AG10803 (cell line): ENCODE measurements around the gene GFRAL.
A peak's percentile ranks its signal among the peaks of the same experiment; 100 is the strongest.

ENCODE experiments used
- DNase-seq: peaks from one replicate; pipeline ENCODE4 v3.0.0; 2010; ENCODE audit warnings: low read depth
- H3K4me3 ChIP-seq: 2 replicates; pipeline ENCODE4 v1.5.1; 2011; ENCODE audit warnings: mild to moderate bottlenecking, low read length, control low read depth
- CTCF ChIP-seq: conservative IDR thresholded peaks from 2 replicates; pipeline ENCODE4 v1.5.1; 2011; ENCODE audit warnings: mild to moderate bottlenecking, low read length, control low read depth, inconsistent platforms

GFRAL gene

DNA sequence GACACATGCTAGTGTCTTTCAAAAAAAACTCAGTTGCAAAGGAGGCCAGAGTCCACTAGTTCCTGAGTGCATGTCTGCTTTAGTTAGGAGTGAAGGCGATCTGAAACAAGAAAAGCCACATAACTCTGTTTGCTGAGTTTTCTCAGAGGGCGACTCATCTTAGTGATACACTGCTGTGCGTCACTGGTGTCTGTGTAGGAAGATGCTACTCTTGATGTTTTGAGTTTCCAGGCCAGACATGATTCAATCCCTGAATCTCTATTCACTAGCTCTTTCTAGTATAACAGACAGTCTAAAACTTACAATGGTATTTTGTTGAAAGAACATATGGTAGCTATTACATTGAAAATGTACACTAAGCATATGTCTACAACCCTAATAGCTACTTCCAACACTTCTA is 60.9 kb downstream of the GFRAL start:
- no peak for DNase-seq
- TF ChIP-seq CTCF: no peak
- no peak overlapping the region for H3K4me3 ChIP-seq

- DNase-seq: no peak
- no peak overlapping the region for H3K4me3 ChIP-seq
- TF ChIP-seq CTCF: no peak
Measured at GRCh38 chr6:55395871-55396270, 68.6 kb downstream of the GFRAL start.

GRCh38 chr6:55397986-55398385 is 70.7 kb downstream of the GFRAL start:
- TF ChIP-seq CTCF: no peak
- H3K4me3 ChIP-seq: no peak overlapping the region
- DNase-seq: no peak

GRCh38 chr6:55399351-55399750 is 72.1 kb downstream of the GFRAL start:
- DNase-seq: no peak
- TF ChIP-seq CTCF: no peak
- no peak overlapping the region for H3K4me3 ChIP-seq

DNA sequence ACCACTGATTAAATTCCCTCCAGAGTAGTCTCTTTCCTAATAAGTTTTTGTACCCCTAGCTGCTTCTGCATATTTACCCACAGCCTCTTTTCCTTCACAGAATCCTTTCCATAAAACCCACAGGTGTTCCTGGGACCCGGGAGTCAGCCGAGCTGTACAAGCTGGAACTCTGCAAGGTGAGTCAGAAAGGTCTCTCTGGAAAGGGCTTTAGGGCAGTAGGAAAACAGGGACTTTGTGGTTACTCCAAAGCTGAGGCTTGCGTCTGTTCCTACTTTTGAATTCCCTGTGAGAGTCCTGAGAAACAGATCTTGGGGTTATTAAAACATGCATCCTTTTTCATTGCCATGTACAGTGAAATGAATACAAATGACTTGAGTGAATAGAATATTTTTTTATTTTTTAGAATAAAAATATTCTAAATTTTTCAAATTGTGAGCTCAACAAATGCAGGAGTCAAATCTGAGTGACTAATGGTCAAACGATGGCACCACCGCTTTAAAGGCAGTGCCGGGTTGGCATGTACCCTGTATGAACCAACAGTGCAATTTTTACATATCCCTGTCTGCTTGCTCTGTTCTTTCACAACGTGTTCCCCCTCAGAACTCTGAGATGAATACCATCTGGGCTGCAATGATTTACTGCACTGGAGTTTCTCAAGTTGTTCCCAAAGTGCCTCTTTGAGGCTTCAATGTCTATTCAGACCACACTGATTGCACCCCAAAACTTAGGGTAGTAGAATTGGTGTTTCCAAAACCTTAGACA is 78.4 kb downstream of the GFRAL start:
- no peak for TF ChIP-seq CTCF
- H3K4me3 ChIP-seq: no peak overlapping the region
- peak; percentile 3 for DNase-seq

DNA sequence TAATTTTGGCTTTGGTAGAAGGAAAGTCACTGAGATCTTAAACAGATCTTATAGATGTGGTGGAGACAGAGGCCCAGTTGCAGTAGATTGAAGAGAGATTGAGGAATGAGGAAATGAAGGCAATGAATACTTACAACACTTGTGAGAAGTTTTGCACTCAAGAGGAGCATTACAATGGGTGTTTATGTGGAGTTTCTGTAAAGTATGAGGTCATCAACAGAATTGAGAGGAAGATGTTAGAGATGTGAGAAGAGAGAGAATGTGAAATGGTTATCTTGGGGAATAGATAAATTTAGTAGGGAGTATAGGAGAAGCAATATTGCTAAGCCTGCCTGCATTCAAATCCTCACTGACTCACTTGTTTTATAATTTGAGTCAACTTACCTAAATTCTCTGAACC is 83.4 kb downstream of the GFRAL start:
- H3K4me3 ChIP-seq: no peak overlapping the region
- no peak for DNase-seq
- no peak for TF ChIP-seq CTCF

- no peak for TF ChIP-seq CTCF
- no peak for DNase-seq
- no peak overlapping the region for H3K4me3 ChIP-seq
Measured at GRCh38 chr6:55423933-55424332, 96.7 kb downstream of the GFRAL start.
